CD4-positive, alpha-beta memory T cell (primary cell): Measurements from ENCODE around the gene HOXB6. TPM values are rescaled to one million over a fixed set of nuclear protein-coding genes. Genes with fewer than 3 reads are reported as not detected.

Experiments
- CTCF ChIA-PET: fragments of 350-600 bp; sonication (Branson Sonifier 250); formaldehyde crosslinking; loops from one replicate; lab custom pipeline; 2021; ENCODE audit warnings: inconsistent platforms; ENCODE audit not compliant: partially characterized antibody; lab: Charles Lee
- POLR2A ChIA-PET: fragments of 350-600 bp; sonication (Branson Sonifier 250); formaldehyde crosslinking; loops from one replicate; lab custom pipeline; 2021; ENCODE audit not compliant: partially characterized antibody; lab: Charles Lee
- DNase-seq, 5 donors: peaks; one replicate each; pipeline versions ENCODE4 v3.0.0 to v3.0.0-alpha.2; 2020 to 2022; ENCODE audit warnings: mixed read lengths in 1 of 5
- H3K27ac ChIP-seq: one replicate; pipeline ENCODE4 v1.7.0; 2013; ENCODE audit warnings: low read depth, low read length
- H3K27me3 ChIP-seq: 2 replicates; pipeline ENCODE4 v1.7.0; 2013; ENCODE audit warnings: mild to moderate bottlenecking, low read length, moderate library complexity; ENCODE audit not compliant: insufficient read depth
- H3K36me3 ChIP-seq: 2 replicates; pipeline ENCODE4 v1.7.0; 2013; ENCODE audit warnings: mild to moderate bottlenecking, low read length, moderate library complexity; ENCODE audit not compliant: insufficient read depth
- H3K4me1 ChIP-seq: 2 replicates; pipeline ENCODE4 v1.7.0; 2013; ENCODE audit warnings: mild to moderate bottlenecking, low read length, moderate library complexity; ENCODE audit not compliant: insufficient read depth
- H3K4me3 ChIP-seq, 2 donors: one replicate each; pipeline ENCODE4 v1.7.0; 2013; ENCODE audit warnings: low read length in 2 of 2, mild to moderate bottlenecking in 1 of 2
- H3K9me3 ChIP-seq, 2 donors: one replicate each; pipeline ENCODE4 v1.7.0; 2013; ENCODE audit warnings: low read length in 2 of 2, control low read depth in 1 of 2; ENCODE audit not compliant: control insufficient read depth in 1 of 2
- H3K27ac Mint-ChIP-seq, 7 donors: one replicate each; pipeline ENCODE4 v1.8.0; 2020 to 2021; ENCODE audit warnings: mixed read lengths in 7 of 7, mild to moderate bottlenecking in 6 of 7, inconsistent platforms in 3 of 7, moderate library complexity in 3 of 7
- H3K27me3 Mint-ChIP-seq, 2 donors: one replicate each; pipeline ENCODE4 v1.8.0; 2020 to 2021; ENCODE audit warnings: mixed read lengths in 2 of 2
- H3K36me3 Mint-ChIP-seq, 2 donors: one replicate each; pipeline ENCODE4 v1.8.0; 2020 to 2021; ENCODE audit warnings: mixed read lengths in 2 of 2, inconsistent platforms in 1 of 2, mild to moderate bottlenecking in 1 of 2
- H3K4me1 Mint-ChIP-seq, 4 donors: one replicate each; pipeline ENCODE4 v1.8.0; 2020 to 2021; ENCODE audit warnings: mixed read lengths in 4 of 4, mild to moderate bottlenecking in 1 of 4
- H3K4me3 Mint-ChIP-seq, 8 donors: one replicate each; pipeline ENCODE4 v1.8.0; 2020 to 2021; ENCODE audit warnings: mixed read lengths in 8 of 8, mild to moderate bottlenecking in 7 of 8, moderate library complexity in 6 of 8, inconsistent platforms in 3 of 8
- H3K9me3 Mint-ChIP-seq, 8 donors: one replicate each; pipeline ENCODE4 v1.8.0; 2020 to 2021; ENCODE audit warnings: mixed read lengths in 8 of 8, mild to moderate bottlenecking in 5 of 8, inconsistent platforms in 3 of 8, moderate library complexity in 1 of 8
- intact Hi-C: fragments of 100-400 bp; cut with micrococcal nuclease; formaldehyde crosslinking; loops from one replicate; pipeline ENCODE4 v1.15.1; 2023
- polyA plus RNA-seq, 2 donors: library from polyadenylated mRNA; unstranded; fragments of 300-500 nt; fragmentation: Illumina TruSeq; gene quantifications; one replicate each; pipeline ENCODE4 v1.2.3, GENCODE V29; 2021
- total RNA-seq, 2 experiments: library from RNA; stranded (reverse); gene quantifications; one replicate each; pipeline ENCODE4 v1.2.3, GENCODE V29; 2021

HOXB6 gene
- total and polyA plus RNA-seq, 4 experiments from 2014 or later = 0.38 TPM; not detected in 3

- peaks cover 15% of the 10 kb centered on the region for H3K4me1 ChIP-seq
- H3K36me3 ChIP-seq = no peaks in the 10 kb centered on the region
- Mint-ChIP-seq H3K36me3 (peaks cover 0 to 7% of the 10 kb centered on the region in 2 donors), H3K4me3 (no peak overlapping the region), H3K27ac (no peak overlapping the region), H3K4me1 (peaks cover 0 to 20% (median 8%) of the 10 kb centered on the region in 4 donors), H3K27me3 (peaks cover 66 to 78% of the 10 kb centered on the region in 2 donors), H3K9me3 (no peaks in the 10 kb centered on the region)
- no peaks in the 10 kb centered on the region for H3K9me3 ChIP-seq
- no peak for DNase-seq
- ChIA-PET POLR2A (no interaction called here), CTCF (no interaction called here)
- peaks cover 68% of the 10 kb centered on the region for H3K27me3 ChIP-seq
- H3K27ac ChIP-seq = no peak overlapping the region
- H3K4me3 ChIP-seq = no peak overlapping the region
- intact Hi-C loops = no loop called here
Measured at GRCh38 chr17:48633266-48633677, 28.5 kb upstream of the HOXB6 start.

GRCh38 chr17:48632579-48633265 is 27.9 kb upstream of the HOXB6 start:
- CTCF ChIA-PET = interaction anchor here (1.0 to 1.7 kb wide), 5 partner anchors 10 to 251 kb away, joined by 3 to 5 read pairs (median 4); partner anchors contain the start of gene HOXB8
- Histone ChIP-seq H3K27me3 (peaks cover 68% of the 10 kb centered on the region), H3K4me3 (no peak overlapping the region), H3K36me3 (no peaks in the 10 kb centered on the region), H3K27ac (no peak overlapping the region), H3K4me1 (peaks cover 15% of the 10 kb centered on the region), H3K9me3 (no peaks in the 10 kb centered on the region)
- H3K36me3 Mint-ChIP-seq = peaks cover 0 to 7% of the 10 kb centered on the region in 2 donors
- DNase-seq = no peak
- H3K9me3 Mint-ChIP-seq = no peaks in the 10 kb centered on the region
- H3K4me1 Mint-ChIP-seq = peaks cover 0 to 23% (median 8%) of the 10 kb centered on the region in 4 donors
- no peak overlapping the region for H3K27ac Mint-ChIP-seq
- POLR2A ChIA-PET = no interaction called here
- H3K4me3 Mint-ChIP-seq = peak overlapping the region in 7 of 8 donors; percentile 8 to 77 (median 57)
- intact Hi-C loops = no loop called here
- H3K27me3 Mint-ChIP-seq = peaks cover 67 to 79% of the 10 kb centered on the region in 2 donors

- H3K9me3 Mint-ChIP-seq = no peaks in the 10 kb centered on the region
- Histone ChIP-seq H3K36me3 (no peaks in the 10 kb centered on the region), H3K27me3 (peaks cover 68% of the 10 kb centered on the region), H3K4me3 (no peak overlapping the region), H3K9me3 (no peaks in the 10 kb centered on the region), H3K4me1 (peaks cover 20% of the 10 kb centered on the region), H3K27ac (no peak overlapping the region)
- POLR2A ChIA-PET = no interaction called here
- peaks cover 0 to 24% (median 9%) of the 10 kb centered on the region in 4 donors for H3K4me1 Mint-ChIP-seq
- no peak overlapping the region for H3K27ac Mint-ChIP-seq
- intact Hi-C loops = no loop called here
- H3K27me3 Mint-ChIP-seq = peaks cover 69 to 79% of the 10 kb centered on the region in 2 donors
- peaks cover 0 to 7% of the 10 kb centered on the region in 2 donors for H3K36me3 Mint-ChIP-seq
- no peak for DNase-seq
- CTCF ChIA-PET = interaction anchor here (0.7 to 1.7 kb wide), 7 partner anchors 10 to 252 kb away, joined by 3 to 5 read pairs (median 4); partner anchors contain the start of gene HOXB8
- H3K4me3 Mint-ChIP-seq = no peak overlapping the region
Measured at GRCh38 chr17:48631693-48632578, 27.1 kb upstream of the HOXB6 start.

- no peak for DNase-seq
- Mint-ChIP-seq H3K27ac (no peak overlapping the region), H3K4me1 (peaks cover 4 to 27% (median 9%) of the 10 kb centered on the region in 4 donors), H3K9me3 (no peaks in the 10 kb centered on the region), H3K36me3 (peaks cover 0 to 7% of the 10 kb centered on the region in 2 donors), H3K4me3 (no peak overlapping the region), H3K27me3 (peaks cover 68 to 78% of the 10 kb centered on the region in 2 donors)
- Histone ChIP-seq H3K36me3 (no peaks in the 10 kb centered on the region), H3K9me3 (no peaks in the 10 kb centered on the region), H3K27ac (no peak overlapping the region), H3K27me3 (peaks cover 63% of the 10 kb centered on the region), H3K4me1 (peaks cover 18% of the 10 kb centered on the region), H3K4me3 (no peak overlapping the region)
- ChIA-PET POLR2A (no interaction called here), CTCF (interaction anchor here (1.1 to 1.7 kb wide), 4 partner anchors 9 to 253 kb away, joined by 3 to 5 read pairs (median 4); no protein-coding TSS in a partner anchor)
- intact Hi-C loops = no loop called here
Measured at GRCh38 chr17:48630925-48631692, 26.3 kb upstream of the HOXB6 start.

GRCh38 chr17:48630009-48630924 is 25.5 kb upstream of the HOXB6 start:
- H3K27me3 ChIP-seq = peaks cover 58% of the 10 kb centered on the region
- peaks cover 26% of the 10 kb centered on the region for H3K4me1 ChIP-seq
- H3K36me3 Mint-ChIP-seq = peaks cover 0 to 7% of the 10 kb centered on the region in 2 donors
- ChIA-PET POLR2A (no interaction called here), CTCF (interaction anchor here (2.9 kb wide), 1 partner anchor 12 kb away, joined by 13 read pairs; no protein-coding TSS in a partner anchor)
- peaks cover 8 to 36% (median 12%) of the 10 kb centered on the region in 4 donors for H3K4me1 Mint-ChIP-seq
- H3K27ac Mint-ChIP-seq = no peak overlapping the region
- no peak overlapping the region for H3K27ac ChIP-seq
- no peak overlapping the region for H3K4me3 ChIP-seq
- H3K36me3 ChIP-seq = no peaks in the 10 kb centered on the region
- DNase-seq = no peak
- H3K27me3 Mint-ChIP-seq = peaks cover 63 to 72% of the 10 kb centered on the region in 2 donors
- no peaks in the 10 kb centered on the region for H3K9me3 Mint-ChIP-seq
- H3K9me3 ChIP-seq = no peaks in the 10 kb centered on the region
- no peak overlapping the region for H3K4me3 Mint-ChIP-seq
- intact Hi-C loops = no loop called here

- Histone ChIP-seq H3K27me3 (peaks cover 57% of the 10 kb centered on the region), H3K36me3 (no peaks in the 10 kb centered on the region), H3K4me3 (no peak overlapping the region), H3K4me1 (peaks cover 35% of the 10 kb centered on the region), H3K27ac (no peak overlapping the region), H3K9me3 (no peaks in the 10 kb centered on the region)
- intact Hi-C loops = no loop called here
- no peaks in the 10 kb centered on the region for H3K9me3 Mint-ChIP-seq
- no peak overlapping the region for H3K27ac Mint-ChIP-seq
- ChIA-PET CTCF (interaction anchor here (2.9 kb wide), 1 partner anchor 11 kb away, joined by 13 read pairs; no protein-coding TSS in a partner anchor), POLR2A (no interaction called here)
- no peak overlapping the region for H3K4me3 Mint-ChIP-seq
- H3K36me3 Mint-ChIP-seq = peaks cover 0 to 7% of the 10 kb centered on the region in 2 donors
- peaks cover 8 to 36% (median 12%) of the 10 kb centered on the region in 4 donors for H3K4me1 Mint-ChIP-seq
- peaks cover 56 to 68% of the 10 kb centered on the region in 2 donors for H3K27me3 Mint-ChIP-seq
- DNase-seq = no peak
Measured at GRCh38 chr17:48629411-48629759, 24.6 kb upstream of the HOXB6 start.
